Thyroid gland (tissue), 4 donors: ENCODE data around the gene AATF.

Experiments used
- POLR2A ChIP-seq, 2 donors: fragments of 450-650 bp; IDR thresholded peaks; one replicate each; pipeline ENCODE4 v1.6.1; 2017; ENCODE audit warnings: antibody characterized with exemption in 2 of 2, mild to moderate bottlenecking in 2 of 2, moderate library complexity in 1 of 2
- TF ChIP-seq, protein P1 (sequence below), 6 experiments: fragments of 200-600 bp in 3 of 6; fragments of 450-650 bp in 3 of 6; sonication (generic) in 3 of 6; IDR thresholded peaks; one replicate each; pipeline ENCODE4 v1.5.1; 2016 to 2019; ENCODE audit warnings: antibody characterized with exemption in 6 of 6, mild to moderate bottlenecking in 2 of 6, inconsistent platforms in 1 of 6, moderate library complexity in 1 of 6

DNA sequence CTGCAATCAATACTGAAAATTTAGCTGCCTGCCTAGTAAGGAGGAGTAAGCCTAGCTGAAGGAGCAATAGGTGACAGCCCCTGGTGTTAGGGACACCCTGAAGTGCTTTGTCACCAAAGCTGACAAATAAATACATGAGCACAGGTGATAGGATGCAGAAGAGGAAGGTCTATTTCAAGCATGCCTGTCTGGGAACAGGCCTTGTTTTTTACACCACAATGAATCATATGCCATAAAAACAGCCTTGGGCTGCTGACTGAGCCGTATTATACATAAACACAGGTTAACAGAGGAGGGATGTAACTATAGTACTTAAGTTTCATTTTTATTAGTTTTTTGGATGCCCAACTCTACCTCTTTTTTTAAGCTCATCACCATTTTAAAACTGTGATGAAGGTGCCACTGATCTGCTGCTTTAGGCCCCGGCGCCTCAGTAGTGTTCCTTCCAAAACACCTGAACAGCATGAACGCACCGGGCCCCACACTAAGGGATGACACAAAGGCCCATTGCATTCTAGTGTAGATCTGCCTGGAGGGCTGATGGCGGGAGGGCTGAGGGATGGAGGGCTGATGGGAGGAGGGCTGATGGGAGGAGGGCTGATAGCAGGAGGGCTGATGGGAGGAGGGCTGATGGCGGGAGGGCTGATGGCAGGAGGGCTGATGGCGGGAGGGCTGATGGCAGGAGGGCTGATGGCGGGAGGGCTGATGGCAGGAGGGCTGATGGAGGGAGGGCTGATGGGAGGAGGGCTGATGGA is 150.3 kb downstream of the AATF start:
- TF ChIP-seq, protein P1, sequence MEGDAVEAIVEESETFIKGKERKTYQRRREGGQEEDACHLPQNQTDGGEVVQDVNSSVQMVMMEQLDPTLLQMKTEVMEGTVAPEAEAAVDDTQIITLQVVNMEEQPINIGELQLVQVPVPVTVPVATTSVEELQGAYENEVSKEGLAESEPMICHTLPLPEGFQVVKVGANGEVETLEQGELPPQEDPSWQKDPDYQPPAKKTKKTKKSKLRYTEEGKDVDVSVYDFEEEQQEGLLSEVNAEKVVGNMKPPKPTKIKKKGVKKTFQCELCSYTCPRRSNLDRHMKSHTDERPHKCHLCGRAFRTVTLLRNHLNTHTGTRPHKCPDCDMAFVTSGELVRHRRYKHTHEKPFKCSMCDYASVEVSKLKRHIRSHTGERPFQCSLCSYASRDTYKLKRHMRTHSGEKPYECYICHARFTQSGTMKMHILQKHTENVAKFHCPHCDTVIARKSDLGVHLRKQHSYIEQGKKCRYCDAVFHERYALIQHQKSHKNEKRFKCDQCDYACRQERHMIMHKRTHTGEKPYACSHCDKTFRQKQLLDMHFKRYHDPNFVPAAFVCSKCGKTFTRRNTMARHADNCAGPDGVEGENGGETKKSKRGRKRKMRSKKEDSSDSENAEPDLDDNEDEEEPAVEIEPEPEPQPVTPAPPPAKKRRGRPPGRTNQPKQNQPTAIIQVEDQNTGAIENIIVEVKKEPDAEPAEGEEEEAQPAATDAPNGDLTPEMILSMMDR (IDR thresholded peaks at IDR 0.05), result no peak
- TF ChIP-seq POLR2A (IDR thresholded peaks at IDR 0.05), result no peak
